GM23338 (cell line): Measurements from ENCODE around the gene CERS5. TPM values are rescaled to one million over a fixed set of nuclear protein-coding genes. Genes with fewer than 3 reads are reported as not detected.
"Not testable (repeated sequence)": the region's sequence is repeated elsewhere in the genome, so short reads cannot be mapped to it uniquely, and the experiment has no call there.

ENCODE experiments used
- ATAC-seq: fragments of 200-7000 bp; cut with Tn5 transposase; 3 replicates; pipeline ENCODE4 v1.9.1; 2020
- DNase-seq: peaks from one replicate; pipeline ENCODE4 v3.0.0-alpha.2; 2015; ENCODE audit warnings: low spot score
- H2AFZ ChIP-seq: fragments of 200-600 bp; sonication (generic); 2 replicates; pipeline ENCODE4 v1.8.0; 2016; ENCODE audit warnings: antibody characterized with exemption, mild to moderate bottlenecking, moderate library complexity
- H3F3A ChIP-seq: fragments of 200-600 bp; sonication (generic); replicated peaks from 2 replicates; pipeline ENCODE4 v1.8.0; 2017; ENCODE audit warnings: antibody characterized with exemption, mixed run types, low read depth
- H3K27ac ChIP-seq: fragments of 200-600 bp; sonication (generic); 2 replicates; pipeline ENCODE4 v1.6.1; 2016; ENCODE audit warnings: low read depth
- H3K27me3 ChIP-seq: fragments of 200-600 bp; sonication (generic); 2 replicates; pipeline ENCODE4 v1.8.0; 2016; ENCODE audit warnings: mild to moderate bottlenecking, mixed run types, moderate library complexity; ENCODE audit not compliant: insufficient read depth
- H3K36me3 ChIP-seq: fragments of 200-600 bp; sonication (generic); 2 replicates; pipeline ENCODE4 v1.8.0; 2016; ENCODE audit warnings: mild to moderate bottlenecking; ENCODE audit not compliant: insufficient read depth
- H3K4me1 ChIP-seq: fragments of 200-600 bp; sonication (generic); 2 replicates; pipeline ENCODE4 v1.8.0; 2016; ENCODE audit warnings: mild to moderate bottlenecking, moderate library complexity; ENCODE audit not compliant: insufficient read depth
- H3K4me2 ChIP-seq: fragments of 200-600 bp; sonication (generic); 2 replicates; pipeline ENCODE4 v1.7.1; 2017; ENCODE audit warnings: mixed run types
- H3K4me3 ChIP-seq: fragments of 200-600 bp; sonication (generic); 2 replicates; pipeline ENCODE4 v1.6.1; 2016; ENCODE audit warnings: mixed run types
- H3K79me2 ChIP-seq: fragments of 200-600 bp; sonication (generic); replicated peaks from 2 replicates; pipeline ENCODE4 v1.8.0; 2017; ENCODE audit warnings: mild to moderate bottlenecking; ENCODE audit not compliant: insufficient read depth
- H3K9me2 ChIP-seq: fragments of 200-600 bp; sonication (generic); 2 replicates; pipeline ENCODE4 v1.8.0; 2017; ENCODE audit not compliant: insufficient read depth
- H4K20me1 ChIP-seq: fragments of 200-600 bp; sonication (generic); replicated peaks from 2 replicates; pipeline ENCODE4 v1.8.0; 2017; ENCODE audit warnings: mild to moderate bottlenecking; ENCODE audit not compliant: insufficient read depth
- H3K27ac Mint-ChIP-seq: 2 replicates; pipeline ENCODE4 v1.8.0; 2020; ENCODE audit warnings: inconsistent platforms, mild to moderate bottlenecking, moderate library complexity, mixed read lengths
- H3K27me3 Mint-ChIP-seq: 3 replicates; pipeline ENCODE4 v1.8.0; 2022; ENCODE audit warnings: low read depth, mild to moderate bottlenecking, moderate library complexity, mixed read lengths, inconsistent platforms; ENCODE audit not compliant: insufficient read depth, poor library complexity
- H3K36me3 Mint-ChIP-seq: 3 replicates; pipeline ENCODE4 v1.8.0; 2021; ENCODE audit warnings: low read depth, mild to moderate bottlenecking, inconsistent platforms, moderate library complexity, mixed read lengths
- H3K4me1 Mint-ChIP-seq: 3 replicates; pipeline ENCODE4 v1.8.0; 2020; ENCODE audit warnings: mild to moderate bottlenecking, inconsistent platforms, mixed read lengths
- H3K4me3 Mint-ChIP-seq: 3 replicates; pipeline ENCODE4 v1.8.0; 2021; ENCODE audit warnings: moderate library complexity, mild to moderate bottlenecking, inconsistent platforms, mixed read lengths
- H3K9me3 Mint-ChIP-seq: 3 replicates; pipeline ENCODE4 v1.8.0; 2020; ENCODE audit warnings: moderate library complexity, mild to moderate bottlenecking, inconsistent platforms, mixed read lengths
- CREB1 ChIP-seq: fragments of 250-450 bp; sonication (Bioruptor Pico); IDR thresholded peaks from 2 replicates; pipeline ENCODE4 v1.5.0; 2020; ENCODE audit warnings: low read depth, mild to moderate bottlenecking, moderate library complexity
- ETS1 ChIP-seq: IDR thresholded peaks from 2 replicates; pipeline ENCODE4 v1.6.1; 2016; ENCODE audit warnings: antibody characterized with exemption
- EZH2 ChIP-seq: fragments of 200-600 bp; sonication (generic); IDR thresholded peaks from one replicate; pipeline ENCODE4 v1.8.0; 2017; ENCODE audit warnings: antibody characterized with exemption, mild to moderate bottlenecking, low read depth; ENCODE audit not compliant: unreplicated experiment
- EZH2phosphoT487 ChIP-seq: fragments of 200-600 bp; sonication (generic); IDR thresholded peaks from one replicate; pipeline ENCODE4 v1.8.1; 2018; ENCODE audit warnings: antibody characterized with exemption; ENCODE audit not compliant: unreplicated experiment
- JUNB ChIP-seq: IDR thresholded peaks from one replicate; pipeline ENCODE4 v1.6.1; 2016; ENCODE audit warnings: antibody characterized with exemption; ENCODE audit not compliant: unreplicated experiment
- NANOG ChIP-seq: IDR thresholded peaks from 2 replicates; pipeline ENCODE4 v1.6.1; 2016; ENCODE audit warnings: antibody characterized with exemption, borderline replicate concordance
- POLR2AphosphoS5 ChIP-seq: IDR thresholded peaks from 2 replicates; pipeline ENCODE4 v1.6.1; 2016; ENCODE audit warnings: antibody characterized with exemption, low read depth
- STAT1 ChIP-seq: IDR thresholded peaks from one replicate; pipeline ENCODE4 v1.6.1; 2016; ENCODE audit warnings: antibody characterized with exemption; ENCODE audit not compliant: unreplicated experiment
- ZNF114 ChIP-seq: fragments of 250-450 bp; sonication (Bioruptor Pico); IDR thresholded peaks from 2 replicates; pipeline ENCODE4 v1.5.0; 2020; ENCODE audit warnings: mild to moderate bottlenecking, moderate library complexity
- polyA plus RNA-seq: library from polyadenylated mRNA; unstranded; fragments of >200 nt; fragmentation: Nextera tagmentation; extraction: Ambion mirVana; gene quantifications from 2 replicates; pipeline ENCODE4 v1.2.1, GENCODE V29; 2016
- total RNA-seq: library from RNA; depleted of rRNA; stranded (reverse); fragments of >200 nt; shearing (Covaris generic); gene quantifications from 2 replicates; pipeline ENCODE4 v1.2.3, GENCODE V29; 2014
- TF ChIP-seq, protein P1 (sequence below): fragments of 250-450 bp; sonication (Bioruptor Pico); IDR thresholded peaks from 2 replicates; pipeline ENCODE4 v1.5.0; 2020; ENCODE audit warnings: mild to moderate bottlenecking, moderate library complexity
- TF ChIP-seq, protein P2 (sequence below): IDR thresholded peaks from one replicate; pipeline ENCODE4 v1.6.1; 2018; ENCODE audit warnings: antibody characterized with exemption; ENCODE audit not compliant: unreplicated experiment

The CERS5 gene
- total and polyA plus RNA-seq, 2 experiments from 2014 or later: 42.7 to 56.5 TPM

DNA sequence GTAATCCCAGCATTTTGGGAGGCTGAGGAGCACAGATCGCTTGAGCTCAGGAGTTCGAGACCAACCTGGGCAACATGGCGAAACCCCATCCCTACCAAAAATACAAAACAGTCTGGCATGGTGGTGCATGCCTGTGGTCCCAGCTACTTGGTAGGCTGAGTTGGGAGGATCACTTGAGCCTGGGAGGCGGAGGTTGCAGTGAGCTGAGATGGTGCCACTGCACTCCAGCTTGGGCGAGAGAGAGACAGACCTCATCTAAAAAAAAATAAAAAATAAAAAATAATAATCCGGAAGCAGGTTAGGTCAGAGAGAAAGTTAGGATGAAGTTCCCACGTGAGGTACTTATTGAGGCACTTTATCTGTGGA lies 82.8 kb downstream of the CERS5 start:
- H3K27me3 ChIP-seq: peaks cover 27% of the 10 kb centered on the region
- H3K79me2 ChIP-seq: peaks cover 27% of the 10 kb centered on the region
- not testable (repeated sequence) for H3K9me2 ChIP-seq, ATAC-seq, H3K4me1 ChIP-seq, H3K9me3 Mint-ChIP-seq, DNase-seq, H3K27me3 Mint-ChIP-seq
- H3F3A ChIP-seq: peaks cover 23% of the 10 kb centered on the region
- peaks cover 11% of the 10 kb centered on the region for H4K20me1 ChIP-seq
- peak overlapping the region; percentile 91 for H3K27ac Mint-ChIP-seq
- peak overlapping the region; percentile 58 for H3K4me3 ChIP-seq
- peaks cover 30% of the 10 kb centered on the region for H3K4me1 Mint-ChIP-seq
- H2AFZ ChIP-seq: peak overlapping the region; percentile 81; the same call in 1 of the 2 replicates
- peak overlapping the region; percentile 76 for H3K4me2 ChIP-seq
- H3K36me3 Mint-ChIP-seq: peaks cover 39% of the 10 kb centered on the region
- H3K27ac ChIP-seq: peak overlapping the region; percentile 92
- H3K4me3 Mint-ChIP-seq: peak overlapping the region; percentile 89
- peaks cover 23% of the 10 kb centered on the region for H3K36me3 ChIP-seq

DNA sequence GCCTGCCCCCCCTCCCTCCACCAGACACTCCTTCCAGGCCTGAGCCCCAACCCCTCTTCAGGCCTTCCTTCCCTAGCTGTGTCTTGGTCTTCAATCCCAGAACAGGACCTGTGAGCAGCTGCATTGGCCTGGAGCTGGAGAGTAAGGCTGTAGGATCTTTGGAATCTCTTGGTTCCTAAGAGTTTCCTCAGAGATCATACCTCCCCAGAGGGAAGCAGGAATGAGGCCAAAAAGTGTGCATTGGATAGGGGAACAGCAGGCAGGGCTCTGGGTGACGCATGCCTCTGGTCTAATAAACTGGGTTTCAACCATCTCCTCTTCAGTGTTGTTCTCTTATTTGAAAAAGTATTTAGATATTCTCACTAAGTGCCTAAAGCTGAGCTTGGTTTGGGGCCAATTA lies 83.9 kb downstream of the CERS5 start:
- Histone ChIP-seq H3K36me3 (peaks cover 12% of the 10 kb centered on the region; the same call in 1 of the 2 replicates), H3K4me1 (peaks cover 5% of the 10 kb centered on the region), H3K27ac (no peak overlapping the region), H2AFZ (no peak overlapping the region), H3F3A (peaks cover 22% of the 10 kb centered on the region), H3K27me3 (peaks cover 28% of the 10 kb centered on the region), H3K9me2 (no peaks in the 10 kb centered on the region), H3K4me3 (no peak overlapping the region), H4K20me1 (peaks cover 4% of the 10 kb centered on the region), H3K4me2 (no peak overlapping the region), H3K79me2 (peaks cover 25% of the 10 kb centered on the region)
- DNase-seq: no peak
- Mint-ChIP-seq H3K9me3 (no peaks in the 10 kb centered on the region; the same call in 2 of the 3 replicates), H3K36me3 (peaks cover 28% of the 10 kb centered on the region), H3K27ac (no peak overlapping the region), H3K27me3 (peaks cover 7% of the 10 kb centered on the region), H3K4me3 (peak overlapping the region; percentile 63), H3K4me1 (peaks cover 30% of the 10 kb centered on the region)
- no peak for TF ChIP-seq EZH2phosphoT487
- no peak for TF ChIP-seq NANOG
- TF ChIP-seq, protein P1, sequence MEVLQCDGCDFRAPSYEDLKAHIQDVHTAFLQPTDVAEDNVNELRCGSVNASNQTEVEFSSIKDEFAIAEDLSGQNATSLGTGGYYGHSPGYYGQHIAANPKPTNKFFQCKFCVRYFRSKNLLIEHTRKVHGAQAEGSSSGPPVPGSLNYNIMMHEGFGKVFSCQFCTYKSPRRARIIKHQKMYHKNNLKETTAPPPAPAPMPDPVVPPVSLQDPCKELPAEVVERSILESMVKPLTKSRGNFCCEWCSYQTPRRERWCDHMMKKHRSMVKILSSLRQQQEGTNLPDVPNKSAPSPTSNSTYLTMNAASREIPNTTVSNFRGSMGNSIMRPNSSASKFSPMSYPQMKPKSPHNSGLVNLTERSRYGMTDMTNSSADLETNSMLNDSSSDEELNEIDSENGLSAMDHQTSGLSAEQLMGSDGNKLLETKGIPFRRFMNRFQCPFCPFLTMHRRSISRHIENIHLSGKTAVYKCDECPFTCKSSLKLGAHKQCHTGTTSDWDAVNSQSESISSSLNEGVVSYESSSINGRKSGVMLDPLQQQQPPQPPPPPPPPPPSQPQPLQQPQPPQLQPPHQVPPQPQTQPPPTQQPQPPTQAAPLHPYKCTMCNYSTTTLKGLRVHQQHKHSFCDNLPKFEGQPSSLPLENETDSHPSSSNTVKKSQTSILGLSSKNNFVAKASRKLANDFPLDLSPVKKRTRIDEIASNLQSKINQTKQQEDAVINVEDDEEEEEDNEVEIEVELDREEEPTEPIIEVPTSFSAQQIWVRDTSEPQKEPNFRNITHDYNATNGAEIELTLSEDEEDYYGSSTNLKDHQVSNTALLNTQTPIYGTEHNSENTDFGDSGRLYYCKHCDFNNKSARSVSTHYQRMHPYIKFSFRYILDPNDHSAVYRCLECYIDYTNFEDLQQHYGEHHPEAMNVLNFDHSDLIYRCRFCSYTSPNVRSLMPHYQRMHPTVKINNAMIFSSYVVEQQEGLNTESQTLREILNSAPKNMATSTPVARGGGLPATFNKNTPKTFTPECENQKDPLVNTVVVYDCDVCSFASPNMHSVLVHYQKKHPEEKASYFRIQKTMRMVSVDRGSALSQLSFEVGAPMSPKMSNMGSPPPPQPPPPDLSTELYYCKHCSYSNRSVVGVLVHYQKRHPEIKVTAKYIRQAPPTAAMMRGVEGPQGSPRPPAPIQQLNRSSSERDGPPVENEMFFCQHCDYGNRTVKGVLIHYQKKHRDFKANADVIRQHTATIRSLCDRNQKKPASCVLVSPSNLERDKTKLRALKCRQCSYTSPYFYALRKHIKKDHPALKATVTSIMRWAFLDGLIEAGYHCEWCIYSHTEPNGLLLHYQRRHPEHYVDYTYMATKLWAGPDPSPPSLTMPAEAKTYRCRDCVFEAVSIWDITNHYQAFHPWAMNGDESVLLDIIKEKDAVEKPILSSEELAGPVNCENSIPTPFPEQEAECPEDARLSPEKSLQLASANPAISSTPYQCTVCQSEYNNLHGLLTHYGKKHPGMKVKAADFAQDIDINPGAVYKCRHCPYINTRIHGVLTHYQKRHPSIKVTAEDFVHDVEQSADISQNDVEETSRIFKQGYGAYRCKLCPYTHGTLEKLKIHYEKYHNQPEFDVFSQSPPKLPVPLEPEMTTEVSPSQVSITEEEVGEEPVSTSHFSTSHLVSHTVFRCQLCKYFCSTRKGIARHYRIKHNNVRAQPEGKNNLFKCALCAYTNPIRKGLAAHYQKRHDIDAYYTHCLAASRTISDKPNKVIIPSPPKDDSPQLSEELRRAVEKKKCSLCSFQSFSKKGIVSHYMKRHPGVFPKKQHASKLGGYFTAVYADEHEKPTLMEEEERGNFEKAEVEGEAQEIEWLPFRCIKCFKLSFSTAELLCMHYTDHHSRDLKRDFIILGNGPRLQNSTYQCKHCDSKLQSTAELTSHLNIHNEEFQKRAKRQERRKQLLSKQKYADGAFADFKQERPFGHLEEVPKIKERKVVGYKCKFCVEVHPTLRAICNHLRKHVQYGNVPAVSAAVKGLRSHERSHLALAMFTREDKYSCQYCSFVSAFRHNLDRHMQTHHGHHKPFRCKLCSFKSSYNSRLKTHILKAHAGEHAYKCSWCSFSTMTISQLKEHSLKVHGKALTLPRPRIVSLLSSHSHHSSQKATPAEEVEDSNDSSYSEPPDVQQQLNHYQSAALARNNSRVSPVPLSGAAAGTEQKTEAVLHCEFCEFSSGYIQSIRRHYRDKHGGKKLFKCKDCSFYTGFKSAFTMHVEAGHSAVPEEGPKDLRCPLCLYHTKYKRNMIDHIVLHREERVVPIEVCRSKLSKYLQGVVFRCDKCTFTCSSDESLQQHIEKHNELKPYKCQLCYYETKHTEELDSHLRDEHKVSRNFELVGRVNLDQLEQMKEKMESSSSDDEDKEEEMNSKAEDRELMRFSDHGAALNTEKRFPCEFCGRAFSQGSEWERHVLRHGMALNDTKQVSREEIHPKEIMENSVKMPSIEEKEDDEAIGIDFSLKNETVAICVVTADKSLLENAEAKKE: no peak
- TF ChIP-seq CREB1 (CRISPR knock-in tag): no peak
- TF ChIP-seq JUNB: no peak
- no peak for TF ChIP-seq STAT1
- TF ChIP-seq, protein P2, sequence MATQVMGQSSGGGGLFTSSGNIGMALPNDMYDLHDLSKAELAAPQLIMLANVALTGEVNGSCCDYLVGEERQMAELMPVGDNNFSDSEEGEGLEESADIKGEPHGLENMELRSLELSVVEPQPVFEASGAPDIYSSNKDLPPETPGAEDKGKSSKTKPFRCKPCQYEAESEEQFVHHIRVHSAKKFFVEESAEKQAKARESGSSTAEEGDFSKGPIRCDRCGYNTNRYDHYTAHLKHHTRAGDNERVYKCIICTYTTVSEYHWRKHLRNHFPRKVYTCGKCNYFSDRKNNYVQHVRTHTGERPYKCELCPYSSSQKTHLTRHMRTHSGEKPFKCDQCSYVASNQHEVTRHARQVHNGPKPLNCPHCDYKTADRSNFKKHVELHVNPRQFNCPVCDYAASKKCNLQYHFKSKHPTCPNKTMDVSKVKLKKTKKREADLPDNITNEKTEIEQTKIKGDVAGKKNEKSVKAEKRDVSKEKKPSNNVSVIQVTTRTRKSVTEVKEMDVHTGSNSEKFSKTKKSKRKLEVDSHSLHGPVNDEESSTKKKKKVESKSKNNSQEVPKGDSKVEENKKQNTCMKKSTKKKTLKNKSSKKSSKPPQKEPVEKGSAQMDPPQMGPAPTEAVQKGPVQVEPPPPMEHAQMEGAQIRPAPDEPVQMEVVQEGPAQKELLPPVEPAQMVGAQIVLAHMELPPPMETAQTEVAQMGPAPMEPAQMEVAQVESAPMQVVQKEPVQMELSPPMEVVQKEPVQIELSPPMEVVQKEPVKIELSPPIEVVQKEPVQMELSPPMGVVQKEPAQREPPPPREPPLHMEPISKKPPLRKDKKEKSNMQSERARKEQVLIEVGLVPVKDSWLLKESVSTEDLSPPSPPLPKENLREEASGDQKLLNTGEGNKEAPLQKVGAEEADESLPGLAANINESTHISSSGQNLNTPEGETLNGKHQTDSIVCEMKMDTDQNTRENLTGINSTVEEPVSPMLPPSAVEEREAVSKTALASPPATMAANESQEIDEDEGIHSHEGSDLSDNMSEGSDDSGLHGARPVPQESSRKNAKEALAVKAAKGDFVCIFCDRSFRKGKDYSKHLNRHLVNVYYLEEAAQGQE: no peak
- no peak for TF ChIP-seq ZNF114 (CRISPR knock-in tag)
- TF ChIP-seq POLR2AphosphoS5: no peak
- TF ChIP-seq EZH2: no peak
- TF ChIP-seq ETS1: no peak
- no peak for ATAC-seq
